ENCODE results near the gene TRIM58.

DNA sequence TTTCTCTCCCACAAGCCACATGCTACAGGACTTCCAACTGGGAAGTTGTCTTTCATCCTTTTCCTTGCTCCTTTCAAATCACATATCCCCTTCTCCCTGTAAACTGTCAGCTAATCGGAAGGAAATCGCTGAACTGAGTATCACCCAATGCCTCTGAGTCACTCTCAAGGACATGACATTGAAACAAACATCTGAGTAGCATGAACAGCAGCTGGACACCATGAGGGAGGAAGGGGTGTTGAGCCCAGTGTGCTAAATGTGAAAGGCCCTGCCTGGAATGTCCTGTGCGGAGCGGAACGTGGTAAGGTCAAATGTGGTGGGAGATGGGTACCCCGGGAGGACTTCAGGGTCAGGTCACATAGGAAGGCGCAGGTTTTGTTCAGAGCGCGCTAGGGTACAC is 67.9 kb downstream of the TRIM58 start, which contains the start of gene OR2AJ1:
- TF ChIP-seq RFX5 (IDR thresholded peaks at IDR 0.05; ENCODE audit: low read depth, low read length): no peak
- TF ChIP-seq, protein P1, sequence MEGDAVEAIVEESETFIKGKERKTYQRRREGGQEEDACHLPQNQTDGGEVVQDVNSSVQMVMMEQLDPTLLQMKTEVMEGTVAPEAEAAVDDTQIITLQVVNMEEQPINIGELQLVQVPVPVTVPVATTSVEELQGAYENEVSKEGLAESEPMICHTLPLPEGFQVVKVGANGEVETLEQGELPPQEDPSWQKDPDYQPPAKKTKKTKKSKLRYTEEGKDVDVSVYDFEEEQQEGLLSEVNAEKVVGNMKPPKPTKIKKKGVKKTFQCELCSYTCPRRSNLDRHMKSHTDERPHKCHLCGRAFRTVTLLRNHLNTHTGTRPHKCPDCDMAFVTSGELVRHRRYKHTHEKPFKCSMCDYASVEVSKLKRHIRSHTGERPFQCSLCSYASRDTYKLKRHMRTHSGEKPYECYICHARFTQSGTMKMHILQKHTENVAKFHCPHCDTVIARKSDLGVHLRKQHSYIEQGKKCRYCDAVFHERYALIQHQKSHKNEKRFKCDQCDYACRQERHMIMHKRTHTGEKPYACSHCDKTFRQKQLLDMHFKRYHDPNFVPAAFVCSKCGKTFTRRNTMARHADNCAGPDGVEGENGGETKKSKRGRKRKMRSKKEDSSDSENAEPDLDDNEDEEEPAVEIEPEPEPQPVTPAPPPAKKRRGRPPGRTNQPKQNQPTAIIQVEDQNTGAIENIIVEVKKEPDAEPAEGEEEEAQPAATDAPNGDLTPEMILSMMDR (conservative IDR thresholded peaks at IDR 0.05; ENCODE audit: low read depth, low read length): no peak
- TF ChIP-seq POLR2A (IDR thresholded peaks at IDR 0.05; ENCODE audit: low read depth, low read length): no peak
- TF ChIP-seq FOS (IDR thresholded peaks at IDR 0.05; ENCODE audit: low read depth, low read length): no peak

Measured in IMR-90 (cell line).